Superior temporal gyrus (tissue), 1 donor: ENCODE measurements around the gene PCDHB10.
A peak's percentile ranks its signal among the peaks of the same experiment; 100 is the strongest.
"Not testable (repeated sequence)": the region's sequence is repeated elsewhere in the genome, so short reads cannot be mapped to it uniquely, and the experiment has no call there.

ENCODE experiments used
- DNase-seq: peaks from one replicate; pipeline ENCODE4 v3.0.0-alpha.2; 2016; ENCODE audit errors: extremely low spot score

Gene PCDHB10

GRCh38 chr5:141192110-141192725 is at the start of gene PCDHB10:
TSS of gene PCDHB10 (plus strand) at chr5:141192353. CDS start at chr5:141192553, 200 bp downstream.
- peak; percentile 73 for DNase-seq

GRCh38 chr5:141149812-141150211 is 42.3 kb upstream of the PCDHB10 start, which contains the start of gene PCDHB6:
TSS of gene PCDHB6 (plus strand) at chr5:141150057. CDS start at chr5:141150258, 201 bp downstream.
- DNase-seq, result peak; percentile 15

- no peak for DNase-seq
Measured at GRCh38 chr5:141150224-141150992, 41.7 kb upstream of the PCDHB10 start.

- DNase-seq, result no peak
Measured at GRCh38 chr5:141150993-141151325, 41.2 kb upstream of the PCDHB10 start.

- DNase-seq, result not testable (repeated sequence)
Measured at GRCh38 chr5:141151632-141152031, 40.5 kb upstream of the PCDHB10 start.

- DNase-seq, result not testable (repeated sequence)
Measured at GRCh38 chr5:141152096-141152495, 40.1 kb upstream of the PCDHB10 start.

- DNase-seq, result no peak
Measured at GRCh38 chr5:141155540-141156374, 36.4 kb upstream of the PCDHB10 start.

- not testable (repeated sequence) for DNase-seq
Measured at GRCh38 chr5:141157356-141157755, 34.8 kb upstream of the PCDHB10 start.

- DNase-seq, result not testable (repeated sequence)
Measured at GRCh38 chr5:141157901-141158300, 34.3 kb upstream of the PCDHB10 start.

GRCh38 chr5:141172381-141173204 is 19.6 kb upstream of the PCDHB10 start, which contains the start of gene PCDHB7:
TSS of gene PCDHB7 (plus strand) at chr5:141172644. CDS start at chr5:141172836, 192 bp downstream.
- peak; percentile 67 for DNase-seq

GRCh38 chr5:141174291-141175104 is 17.7 kb upstream of the PCDHB10 start:
- DNase-seq, result not testable (repeated sequence)

- DNase-seq, result no peak
Measured at GRCh38 chr5:141175933-141176332, 16.2 kb upstream of the PCDHB10 start.

GRCh38 chr5:141177577-141178191 is 14.5 kb upstream of the PCDHB10 start, which contains the start of gene PCDHB8:
TSS of gene PCDHB8 (plus strand) at chr5:141177790. CDS start at chr5:141178035, 245 bp downstream.
- not testable (repeated sequence) for DNase-seq

- DNase-seq, result not testable (repeated sequence)
Measured at GRCh38 chr5:141179371-141179770, 12.8 kb upstream of the PCDHB10 start.

- not testable (repeated sequence) for DNase-seq
Measured at GRCh38 chr5:141179876-141180275, 12.3 kb upstream of the PCDHB10 start.

GRCh38 chr5:141180313-141180712 is 11.8 kb upstream of the PCDHB10 start:
- DNase-seq, result no peak

GRCh38 chr5:141182248-141182647 is 9.9 kb upstream of the PCDHB10 start, which contains the start of gene PCDHB16:
TSS of gene PCDHB16 (plus strand) at chr5:141182387. CDS start at chr5:141182560, 173 bp downstream.
- DNase-seq, result peak; percentile 64

- DNase-seq, result not testable (repeated sequence)
Measured at GRCh38 chr5:141184117-141184855, 7.9 kb upstream of the PCDHB10 start.
